HAP-1 (cell line): ENCODE measurements around the gene METTL25B.

Experiments used
- DNase-seq, 2 experiments: peaks; one replicate each; pipeline ENCODE4 v3.0.0-alpha.2; 2016 to 2020; ENCODE audit warnings: low spot score in 2 of 2
- H3K27me3 ChIP-seq: fragments of 250-450 bp; sonication (Bioruptor Pico); 2 replicates; pipeline ENCODE4 v1.5.1; 2020; ENCODE audit warnings: low read depth, mild to moderate bottlenecking, moderate library complexity
- H3K36me3 ChIP-seq: fragments of 250-450 bp; sonication (Bioruptor Pico); replicated peaks from 2 replicates; pipeline ENCODE4 v1.5.1; 2020; ENCODE audit warnings: mild to moderate bottlenecking
- H3K4me1 ChIP-seq: fragments of 250-450 bp; sonication (Bioruptor Pico); 2 replicates; pipeline ENCODE4 v1.5.1; 2020; ENCODE audit warnings: mild to moderate bottlenecking
- H3K4me3 ChIP-seq: fragments of 250-450 bp; sonication (Bioruptor Pico); 2 replicates; pipeline ENCODE4 v1.5.1; 2020; ENCODE audit warnings: mild to moderate bottlenecking, moderate library complexity
- H3K9me3 ChIP-seq: fragments of 250-450 bp; sonication (Bioruptor Pico); 2 replicates; pipeline ENCODE4 v1.5.1; 2020; ENCODE audit warnings: mild to moderate bottlenecking, moderate library complexity
- in situ Hi-C: fragments of 300-500 bp; cut with MboI; formaldehyde crosslinking; loops from 3 replicates; pipeline ENCODE4 v1.14.3; 2020; ENCODE audit warnings: low sequenced_read_pairs, inconsistent platforms, mixed read lengths

Gene METTL25B

DNA sequence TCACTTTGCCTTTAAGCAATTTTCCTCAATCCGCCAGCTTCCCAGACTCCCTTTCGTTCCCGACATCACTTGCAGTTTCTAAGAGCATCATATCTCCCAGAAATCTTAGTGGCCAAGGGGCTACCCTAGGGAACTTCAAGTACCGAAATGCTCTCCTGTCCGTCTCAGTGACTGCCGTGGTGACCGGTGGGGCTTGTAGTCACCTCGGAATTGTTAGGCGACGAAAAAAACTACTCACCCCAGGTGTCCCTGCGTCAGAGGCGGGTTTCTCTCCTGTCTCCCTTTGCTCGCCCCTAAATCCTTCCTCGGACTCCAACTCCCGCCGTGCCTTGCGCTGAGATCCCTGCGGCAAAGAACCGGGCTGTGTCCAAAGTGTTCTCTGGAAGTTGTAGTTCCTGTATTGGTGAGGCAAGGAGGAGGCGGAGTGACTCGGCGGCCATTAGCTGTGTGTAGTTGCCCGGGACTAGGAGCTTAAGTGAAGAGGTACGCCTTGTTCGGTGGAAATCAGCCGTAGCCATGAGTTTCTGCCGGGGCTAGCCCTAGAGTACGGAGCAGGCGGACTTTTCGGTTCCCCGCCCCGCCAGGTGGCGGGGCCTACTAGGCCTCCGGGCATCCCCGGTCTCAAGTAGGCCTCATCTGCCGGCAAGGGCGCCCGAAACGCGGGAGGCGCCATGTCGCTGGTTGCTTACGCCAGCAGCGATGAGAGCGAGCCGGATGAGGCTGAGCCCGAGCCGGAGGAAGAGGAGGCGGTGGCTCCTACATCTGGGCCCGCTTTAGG is 39.0 kb downstream of the METTL25B start, which contains the start of gene PRCC:
Gene PRCC (plus strand): TSS at position 435 of the 778 bp plus-strand sequence. CDS start 237 bp downstream, at position 672.
- H3K36me3 ChIP-seq = peaks cover 16% of the 10 kb centered on the region
- peaks cover 4% of the 10 kb centered on the region; the same call in 1 of the 2 replicates for H3K4me1 ChIP-seq
- in situ Hi-C loops = loop anchor here (5.0 kb wide), 1 partner anchor 40 kb away; the partner anchor contains the start of genes ISG20L2 and METTL25B
- H3K9me3 ChIP-seq = no peaks in the 10 kb centered on the region
- H3K27me3 ChIP-seq = no peaks in the 10 kb centered on the region
- H3K4me3 ChIP-seq = peak within 1 kb of the TSS; percentile 81
- DNase-seq = peak; percentile 98 to 100

DNA sequence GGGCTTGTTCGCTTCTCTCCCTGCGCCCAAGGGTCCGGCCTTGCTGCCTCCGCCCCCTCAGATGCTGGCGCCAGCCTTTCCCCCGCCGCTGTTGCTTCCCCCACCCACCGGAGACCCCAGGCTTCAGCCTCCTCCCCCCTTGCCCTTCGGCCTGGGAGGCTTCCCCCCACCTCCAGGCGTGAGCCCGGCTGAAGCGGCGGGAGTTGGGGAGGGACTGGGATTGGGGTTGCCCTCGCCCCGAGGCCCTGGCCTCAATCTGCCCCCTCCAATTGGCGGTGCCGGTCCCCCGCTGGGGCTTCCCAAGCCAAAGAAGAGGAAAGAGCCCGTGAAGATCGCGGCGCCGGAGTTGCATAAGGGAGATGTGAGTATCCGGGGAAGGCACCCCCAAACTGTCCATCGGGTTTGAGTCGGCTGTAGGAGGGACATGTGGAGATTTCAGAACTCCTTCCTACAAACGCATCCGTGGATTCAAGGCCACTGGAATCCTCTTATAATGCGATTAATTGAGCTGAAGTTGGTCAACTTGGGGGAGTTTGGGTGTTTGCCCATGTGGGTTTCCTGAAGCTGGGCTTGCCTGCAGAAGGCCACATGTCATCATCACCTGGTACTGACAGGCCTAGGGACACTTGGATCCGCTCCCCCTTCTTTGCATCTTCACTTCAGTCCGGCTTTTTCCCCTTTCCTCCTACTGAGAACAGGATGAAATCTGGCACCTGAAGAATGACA is 39.8 kb downstream of the METTL25B start:
- Histone ChIP-seq H3K36me3 (peaks cover 21% of the 10 kb centered on the region), H3K9me3 (no peaks in the 10 kb centered on the region), H3K4me3 (peak overlapping the region; percentile 81), H3K27me3 (no peaks in the 10 kb centered on the region), H3K4me1 (peaks cover 6% of the 10 kb centered on the region; the same call in 1 of the 2 replicates)
- DNase-seq = peak in 1 of 2 experiments; percentile 48
- in situ Hi-C loops = loop anchor here (5.0 kb wide), 1 partner anchor 41 kb away; the partner anchor contains the start of genes ISG20L2 and METTL25B

DNA sequence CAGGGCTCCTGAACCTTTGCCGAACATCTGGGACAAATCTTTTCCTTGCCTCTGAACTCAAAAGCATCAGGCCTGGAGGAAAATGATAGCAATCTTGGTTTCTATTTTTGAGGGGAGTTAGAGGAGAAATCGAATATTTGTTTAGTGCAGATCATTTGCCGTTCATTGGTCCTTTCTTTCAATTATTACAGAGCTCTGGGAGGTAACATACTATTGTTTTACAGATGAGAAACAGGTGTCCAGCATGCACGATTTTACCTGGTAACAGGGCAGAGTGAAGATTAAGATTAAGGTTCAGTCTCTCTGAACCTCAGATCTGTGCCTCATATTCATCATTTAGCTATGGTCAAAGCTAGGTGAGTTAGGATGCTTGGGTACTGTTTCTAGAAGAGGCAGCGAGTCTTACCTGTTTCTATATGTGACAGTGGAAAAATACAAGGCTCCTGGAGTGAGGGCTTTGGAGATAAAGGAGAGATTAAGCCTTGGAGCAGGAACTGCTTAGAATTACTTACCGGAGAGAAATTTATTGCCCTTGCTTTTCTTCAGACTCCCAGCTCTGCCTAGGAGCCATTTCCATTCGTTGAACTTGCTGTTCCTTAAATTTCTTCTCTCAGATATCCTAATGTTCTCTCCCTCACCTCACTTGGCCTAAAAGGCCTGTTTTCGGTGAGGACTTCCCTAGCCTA is 40.5 kb downstream of the METTL25B start:
- peaks cover 21% of the 10 kb centered on the region for H3K36me3 ChIP-seq
- peaks cover 6% of the 10 kb centered on the region; the same call in 1 of the 2 replicates for H3K4me1 ChIP-seq
- H3K27me3 ChIP-seq = no peaks in the 10 kb centered on the region
- in situ Hi-C loops = loop anchor here (5.0 kb wide), 1 partner anchor 41 kb away; the partner anchor contains the start of genes ISG20L2 and METTL25B
- DNase-seq = peak in 1 of 2 experiments; percentile 73
- peak overlapping the region; percentile 81 for H3K4me3 ChIP-seq
- H3K9me3 ChIP-seq = no peaks in the 10 kb centered on the region

GRCh38 chr1:156772222-156772621 is 44.0 kb downstream of the METTL25B start:
- no peaks in the 10 kb centered on the region for H3K27me3 ChIP-seq
- DNase-seq = no peak
- H3K4me1 ChIP-seq = peaks cover 2% of the 10 kb centered on the region; the same call in 1 of the 2 replicates
- in situ Hi-C loops = no loop called here
- peaks cover 21% of the 10 kb centered on the region for H3K36me3 ChIP-seq
- H3K4me3 ChIP-seq = no peak overlapping the region
- H3K9me3 ChIP-seq = no peaks in the 10 kb centered on the region

- peaks cover 21% of the 10 kb centered on the region for H3K36me3 ChIP-seq
- in situ Hi-C loops = no loop called here
- no peaks in the 10 kb centered on the region for H3K27me3 ChIP-seq
- H3K4me3 ChIP-seq = no peak overlapping the region
- peaks cover 2% of the 10 kb centered on the region; the same call in 1 of the 2 replicates for H3K4me1 ChIP-seq
- DNase-seq = no peak
- no peaks in the 10 kb centered on the region for H3K9me3 ChIP-seq
Measured at GRCh38 chr1:156772728-156773497, 44.6 kb downstream of the METTL25B start.

GRCh38 chr1:156773607-156774006 is 45.3 kb downstream of the METTL25B start:
- no peak overlapping the region for H3K4me3 ChIP-seq
- H3K27me3 ChIP-seq = no peaks in the 10 kb centered on the region
- peaks cover 21% of the 10 kb centered on the region for H3K36me3 ChIP-seq
- peaks cover 2% of the 10 kb centered on the region; the same call in 1 of the 2 replicates for H3K4me1 ChIP-seq
- H3K9me3 ChIP-seq = no peaks in the 10 kb centered on the region
- DNase-seq = no peak
- in situ Hi-C loops = no loop called here

- no peaks in the 10 kb centered on the region for H3K27me3 ChIP-seq
- peaks cover 2% of the 10 kb centered on the region; the same call in 1 of the 2 replicates for H3K4me1 ChIP-seq
- in situ Hi-C loops = no loop called here
- DNase-seq = no peak
- peaks cover 12% of the 10 kb centered on the region for H3K36me3 ChIP-seq
- H3K9me3 ChIP-seq = no peaks in the 10 kb centered on the region
- no peak overlapping the region for H3K4me3 ChIP-seq
Measured at GRCh38 chr1:156775799-156776198, 47.5 kb downstream of the METTL25B start.

- peaks cover 2% of the 10 kb centered on the region; the same call in 1 of the 2 replicates for H3K4me1 ChIP-seq
- in situ Hi-C loops = no loop called here
- DNase-seq = no peak
- H3K36me3 ChIP-seq = peaks cover 17% of the 10 kb centered on the region
- no peaks in the 10 kb centered on the region for H3K9me3 ChIP-seq
- H3K4me3 ChIP-seq = no peak overlapping the region
- H3K27me3 ChIP-seq = no peaks in the 10 kb centered on the region
Measured at GRCh38 chr1:156776942-156777341, 48.7 kb downstream of the METTL25B start.

DNA sequence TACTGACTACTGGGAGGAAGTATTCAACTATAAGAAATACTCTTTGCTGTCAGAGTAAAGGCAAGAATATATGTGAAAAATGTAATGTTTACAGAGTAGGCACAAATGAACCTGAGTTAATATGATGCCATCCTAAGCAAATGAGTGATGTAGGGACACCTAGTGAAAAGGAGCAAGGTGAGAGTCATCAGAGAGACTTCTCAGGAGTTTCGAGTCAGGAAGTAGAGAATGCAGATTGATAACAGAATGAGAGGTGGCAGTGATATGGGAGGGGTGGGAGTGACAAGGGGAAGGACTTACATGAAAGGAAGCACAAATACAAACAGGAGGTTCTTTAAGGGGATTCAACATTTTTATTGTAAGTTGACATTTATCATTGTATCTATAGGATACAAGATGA is 49.3 kb downstream of the METTL25B start:
- Histone ChIP-seq H3K27me3 (no peaks in the 10 kb centered on the region), H3K36me3 (peaks cover 18% of the 10 kb centered on the region), H3K9me3 (no peaks in the 10 kb centered on the region), H3K4me1 (peaks cover under 1% of the 10 kb centered on the region; the same call in 1 of the 2 replicates), H3K4me3 (no peak overlapping the region)
- no peak for DNase-seq
- in situ Hi-C loops = no loop called here

DNA sequence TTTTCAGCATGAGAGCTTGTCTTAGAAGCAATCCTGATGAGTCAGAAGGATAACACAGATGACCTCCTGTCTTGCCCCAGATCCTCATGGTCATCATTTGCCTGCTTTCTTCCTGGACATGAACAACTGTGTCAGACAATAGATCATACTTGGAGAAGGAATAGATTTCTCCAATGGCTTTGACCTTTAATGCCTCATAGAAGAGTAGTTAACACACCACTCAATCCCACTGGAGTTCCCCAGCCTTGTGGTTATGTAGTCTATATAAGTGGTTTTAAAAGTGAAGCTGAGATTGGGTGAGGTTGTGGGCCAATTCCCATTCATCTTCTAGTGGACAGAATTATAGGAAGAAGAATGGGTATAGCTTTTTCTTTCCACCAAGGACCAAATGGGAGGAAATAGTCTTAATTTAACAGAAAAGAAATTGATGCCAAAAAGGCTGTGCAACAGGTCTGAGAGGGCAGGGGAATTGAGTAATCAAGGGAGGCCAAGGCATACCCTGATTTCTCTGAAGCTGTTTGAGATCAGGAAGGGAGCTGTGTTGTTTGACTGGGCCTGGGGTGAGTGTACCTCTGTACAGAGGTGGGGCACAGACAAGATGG is 53.4 kb downstream of the METTL25B start:
- in situ Hi-C loops = no loop called here
- no peaks in the 10 kb centered on the region for H3K4me1 ChIP-seq
- no peaks in the 10 kb centered on the region for H3K9me3 ChIP-seq
- H3K4me3 ChIP-seq = no peak overlapping the region
- no peaks in the 10 kb centered on the region for H3K27me3 ChIP-seq
- peaks cover 45% of the 10 kb centered on the region for H3K36me3 ChIP-seq
- no peak for DNase-seq

DNA sequence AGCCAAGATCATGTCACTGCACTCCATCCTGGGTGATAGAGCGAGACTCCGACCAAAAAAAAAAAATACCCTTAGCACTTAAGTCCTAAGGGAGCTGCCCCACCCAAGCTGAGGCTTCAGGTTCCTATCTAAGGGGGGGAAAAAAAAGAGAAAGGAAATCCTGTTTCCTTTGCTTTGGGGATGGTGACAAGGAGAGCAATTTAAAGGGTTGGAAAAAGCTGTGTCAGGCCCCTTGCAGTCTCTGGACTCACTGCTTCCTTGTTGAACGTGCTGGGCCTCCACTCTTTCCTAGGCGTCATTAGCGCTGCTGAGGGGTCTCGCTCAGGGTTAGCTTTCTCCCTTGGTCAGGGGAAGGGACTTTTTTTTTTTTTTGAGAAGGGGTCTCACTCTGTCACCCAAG is 57.2 kb downstream of the METTL25B start:
- in situ Hi-C loops = no loop called here
- peaks cover 70% of the 10 kb centered on the region for H3K36me3 ChIP-seq
- no peaks in the 10 kb centered on the region for H3K27me3 ChIP-seq

More for the DNA sequence above, 57.2 kb downstream of the METTL25B start:
- no peak overlapping the region for H3K4me3 ChIP-seq
- no peaks in the 10 kb centered on the region for H3K4me1 ChIP-seq
- no peak for DNase-seq
- H3K9me3 ChIP-seq = no peaks in the 10 kb centered on the region
